Ovary (tissue), 3 donors: ENCODE results near the gene NPW.

Experiments used
- POLR2A ChIP-seq: fragments of 450-650 bp; IDR thresholded peaks from one replicate; pipeline ENCODE4 v1.6.1; 2017; ENCODE audit warnings: antibody characterized with exemption, mild to moderate bottlenecking, moderate library complexity
- TF ChIP-seq, protein P1 (sequence below), 3 donors: fragments of 450-650 bp in 2 of 3; fragments of 200-600 bp in 1 of 3; IDR thresholded peaks; one replicate each; pipeline versions ENCODE4 v1.5.1 to v1.8.0; 2016 to 2022; ENCODE audit warnings: antibody characterized with exemption in 3 of 3, mild to moderate bottlenecking in 1 of 3
- donor health status: DM: no; HTN: no; CAD: no.

DNA sequence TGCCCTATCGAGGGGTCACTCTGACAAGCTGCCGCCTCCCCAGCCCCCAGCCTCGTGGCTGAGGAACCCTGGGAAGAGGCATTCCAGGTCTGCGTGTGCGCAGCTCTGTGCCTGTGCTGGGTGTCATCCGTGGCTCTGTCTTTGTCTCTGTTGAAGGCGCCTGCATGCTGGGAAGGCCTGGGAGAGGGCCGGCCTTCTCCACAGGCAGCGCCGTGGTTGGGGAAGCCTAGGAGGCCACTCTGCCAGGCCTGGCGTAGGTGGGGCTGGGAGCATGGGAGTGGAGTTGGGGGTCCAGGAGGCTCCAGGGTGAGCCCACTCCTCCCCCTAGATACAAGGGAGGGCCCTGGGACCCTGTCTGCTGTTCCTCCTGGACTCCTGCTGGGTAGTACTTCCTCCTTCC lies 10.5 kb downstream of the NPW start:
- TF ChIP-seq, protein P1, sequence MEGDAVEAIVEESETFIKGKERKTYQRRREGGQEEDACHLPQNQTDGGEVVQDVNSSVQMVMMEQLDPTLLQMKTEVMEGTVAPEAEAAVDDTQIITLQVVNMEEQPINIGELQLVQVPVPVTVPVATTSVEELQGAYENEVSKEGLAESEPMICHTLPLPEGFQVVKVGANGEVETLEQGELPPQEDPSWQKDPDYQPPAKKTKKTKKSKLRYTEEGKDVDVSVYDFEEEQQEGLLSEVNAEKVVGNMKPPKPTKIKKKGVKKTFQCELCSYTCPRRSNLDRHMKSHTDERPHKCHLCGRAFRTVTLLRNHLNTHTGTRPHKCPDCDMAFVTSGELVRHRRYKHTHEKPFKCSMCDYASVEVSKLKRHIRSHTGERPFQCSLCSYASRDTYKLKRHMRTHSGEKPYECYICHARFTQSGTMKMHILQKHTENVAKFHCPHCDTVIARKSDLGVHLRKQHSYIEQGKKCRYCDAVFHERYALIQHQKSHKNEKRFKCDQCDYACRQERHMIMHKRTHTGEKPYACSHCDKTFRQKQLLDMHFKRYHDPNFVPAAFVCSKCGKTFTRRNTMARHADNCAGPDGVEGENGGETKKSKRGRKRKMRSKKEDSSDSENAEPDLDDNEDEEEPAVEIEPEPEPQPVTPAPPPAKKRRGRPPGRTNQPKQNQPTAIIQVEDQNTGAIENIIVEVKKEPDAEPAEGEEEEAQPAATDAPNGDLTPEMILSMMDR (IDR thresholded peaks at IDR 0.05) = no peak
- no peak for TF ChIP-seq POLR2A
